ENCODE measurements around the gene ILF3.

GRCh38 chr19:10640361-10640760, 13.8 kb upstream of the ILF3 start:
- TF ChIP-seq POLR2A (IDR thresholded peaks at IDR 0.05) (no peak), CTCF (IDR thresholded peaks at IDR 0.05) (no peak)

Data from adrenal gland (tissue), 5 donors.